Breast epithelium (tissue), 3 donors: ENCODE measurements around the gene ZNF106.

ENCODE experiments used
- CTCF ChIP-seq, 3 donors: fragments of 450-650 bp; IDR thresholded peaks; one replicate each; pipeline ENCODE4 v1.5.1; 2016 to 2017; ENCODE audit warnings: antibody characterized with exemption in 3 of 3, mild to moderate bottlenecking in 3 of 3, moderate library complexity in 3 of 3
- POLR2A ChIP-seq: fragments of 450-650 bp; IDR thresholded peaks from one replicate; pipeline ENCODE4 v1.6.1; 2016; ENCODE audit warnings: antibody characterized with exemption, mild to moderate bottlenecking, moderate library complexity
- POLR2AphosphoS5 ChIP-seq, 3 donors: sonication (generic); formaldehyde crosslinking; IDR thresholded peaks; one replicate each; pipeline ENCODE4 v1.6.1; 2017; ENCODE audit warnings: antibody characterized with exemption in 3 of 3

GRCh38 chr15:42483677-42484076, 7.3 kb downstream of the ZNF106 start:
- TF ChIP-seq POLR2A (no peak), CTCF (IDR thresholded peaks at IDR 0.05) (no peak), POLR2AphosphoS5 (IDR thresholded peaks at IDR 0.05) (no peak)
